OCI-LY1 (cell line): ENCODE results near the gene TCF7.

Experiments
- H2AFZ ChIP-seq: fragments of 200-600 bp; sonication (generic), shearing (Covaris generic); 2 replicates; pipeline ENCODE4 v1.6.0; 2014; ENCODE audit warnings: antibody characterized with exemption, mild to moderate bottlenecking, low read length
- H3F3A ChIP-seq: fragments of 200-600 bp; sonication (generic), shearing (Covaris generic); 2 replicates; pipeline ENCODE4 v1.6.0; 2014; ENCODE audit warnings: mild to moderate bottlenecking, antibody characterized with exemption, low read length, moderate library complexity; ENCODE audit not compliant: insufficient read depth
- H3K27ac ChIP-seq: fragments of 200-600 bp; sonication (generic); 2 replicates; pipeline ENCODE4 v1.5.1; 2014; ENCODE audit warnings: low read length, mixed run types, mild to moderate bottlenecking, low read depth; ENCODE audit not compliant: poor library complexity, severe bottlenecking
- H3K27me3 ChIP-seq: fragments of 200-600 bp; sonication (generic); 2 replicates; pipeline ENCODE4 v1.6.0; 2014; ENCODE audit warnings: antibody characterized with exemption, mild to moderate bottlenecking, low read length, moderate library complexity; ENCODE audit not compliant: insufficient read depth
- H3K36me3 ChIP-seq: fragments of 200-600 bp; sonication (generic); 2 replicates; pipeline ENCODE4 v1.6.1; 2014; ENCODE audit warnings: mild to moderate bottlenecking, antibody characterized with exemption, low read length, moderate library complexity, mixed read lengths; ENCODE audit not compliant: insufficient read depth
- H3K4me1 ChIP-seq: fragments of 200-600 bp; sonication (generic); 2 replicates; pipeline ENCODE4 v1.5.1; 2014; ENCODE audit warnings: mild to moderate bottlenecking, low read length, moderate library complexity; ENCODE audit not compliant: insufficient read depth, severe bottlenecking
- H3K4me2 ChIP-seq: fragments of 200-600 bp; sonication (generic), shearing (Covaris generic); 2 replicates; pipeline ENCODE4 v1.6.1; 2014; ENCODE audit warnings: low read length
- H3K4me3 ChIP-seq: fragments of 200-600 bp; sonication (generic); 2 replicates; pipeline ENCODE4 v1.5.1; 2014; ENCODE audit warnings: low read length, low read depth, mild to moderate bottlenecking, mixed read lengths; ENCODE audit not compliant: poor library complexity, severe bottlenecking
- H3K79me2 ChIP-seq: fragments of 200-600 bp; shearing (Covaris generic); 2 replicates; pipeline ENCODE4 v1.6.1; 2016; ENCODE audit warnings: mixed run types, low read length, mixed read lengths; ENCODE audit not compliant: insufficient read depth
- H3K9ac ChIP-seq: fragments of 200-600 bp; sonication (generic), shearing (Covaris generic); 2 replicates; pipeline ENCODE4 v1.6.1; 2014; ENCODE audit warnings: mild to moderate bottlenecking, low read length, mixed read lengths
- H3K9me2 ChIP-seq: fragments of 200-600 bp; sonication (generic), shearing (Covaris generic); 2 replicates; pipeline ENCODE4 v1.6.1; 2014; ENCODE audit warnings: low read depth, mild to moderate bottlenecking, low read length, mixed read lengths
- H3K9me3 ChIP-seq: fragments of 200-600 bp; shearing (Covaris generic); 2 replicates; pipeline ENCODE4 v1.6.1; 2014; ENCODE audit warnings: low read length, mixed read lengths
- H4K20me1 ChIP-seq: fragments of 200-600 bp; sonication (generic), shearing (Covaris generic); 2 replicates; pipeline ENCODE4 v1.6.0; 2016; ENCODE audit warnings: mild to moderate bottlenecking, low read length; ENCODE audit not compliant: insufficient read depth
- EZH2 ChIP-seq: fragments of 200-600 bp; sonication (generic), shearing (Covaris generic); IDR thresholded peaks from 2 replicates; pipeline ENCODE4 v1.8.0; 2017; ENCODE audit warnings: borderline replicate concordance, mixed run types, mild to moderate bottlenecking, antibody characterized with exemption, low read length, moderate library complexity, mixed read lengths
- TF ChIP-seq, protein P1 (sequence below): fragments of 200-600 bp; sonication (generic), shearing (Covaris generic); IDR thresholded peaks from 2 replicates; pipeline ENCODE4 v1.5.1; 2017; ENCODE audit warnings: mild to moderate bottlenecking, antibody characterized with exemption, low read length, moderate library complexity, mixed read lengths

Gene TCF7

DNA sequence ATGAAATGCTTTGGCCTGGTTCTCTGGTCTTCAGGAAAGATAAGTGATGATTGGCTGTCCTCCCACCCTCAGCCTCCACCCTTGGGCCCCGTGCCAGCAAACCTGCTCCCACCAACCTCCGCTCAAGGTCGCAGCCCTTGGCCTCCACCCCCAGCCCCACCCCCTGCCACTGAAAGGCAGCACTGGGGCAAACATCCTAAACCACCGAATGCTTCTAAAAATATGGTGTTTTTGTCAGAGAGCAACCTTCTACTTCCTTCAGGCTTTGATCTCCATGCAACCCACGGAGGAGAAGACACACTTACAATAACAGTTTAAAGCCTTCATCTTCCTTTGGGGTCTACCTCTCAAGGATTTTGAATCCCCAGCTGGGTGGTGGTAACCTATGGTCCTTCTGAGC lies 24.0 kb upstream of the TCF7 start:
- H3K27me3 ChIP-seq = peaks cover 4% of the 10 kb centered on the region; the same call in 1 of the 2 replicates

DNA sequence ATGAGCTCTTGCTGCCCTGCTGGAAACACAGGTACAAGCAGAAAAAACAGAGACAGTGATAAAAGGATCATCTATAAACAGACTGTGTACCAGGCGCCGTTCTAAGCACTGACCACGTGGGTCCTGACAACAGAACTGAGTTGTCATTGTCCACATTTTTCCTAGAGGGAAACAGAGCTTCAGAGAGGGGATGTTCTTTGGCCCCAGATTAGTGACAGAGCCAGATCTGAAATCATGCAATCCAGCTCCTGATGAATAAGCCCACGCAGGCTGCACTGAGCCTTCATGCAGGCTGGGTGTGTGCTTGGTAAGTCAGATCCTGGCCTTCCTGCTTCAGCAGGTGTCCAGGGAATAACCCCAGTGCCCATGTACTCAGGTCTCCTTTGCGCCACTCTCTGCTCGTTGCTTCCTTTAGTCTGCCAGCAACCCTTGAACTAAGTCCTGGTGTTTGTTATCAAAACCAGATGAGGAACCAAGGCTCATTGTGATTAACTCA lies 22.8 kb upstream of the TCF7 start:
- H3K9me2 ChIP-seq = no peaks in the 10 kb centered on the region
- TF ChIP-seq, protein P1, sequence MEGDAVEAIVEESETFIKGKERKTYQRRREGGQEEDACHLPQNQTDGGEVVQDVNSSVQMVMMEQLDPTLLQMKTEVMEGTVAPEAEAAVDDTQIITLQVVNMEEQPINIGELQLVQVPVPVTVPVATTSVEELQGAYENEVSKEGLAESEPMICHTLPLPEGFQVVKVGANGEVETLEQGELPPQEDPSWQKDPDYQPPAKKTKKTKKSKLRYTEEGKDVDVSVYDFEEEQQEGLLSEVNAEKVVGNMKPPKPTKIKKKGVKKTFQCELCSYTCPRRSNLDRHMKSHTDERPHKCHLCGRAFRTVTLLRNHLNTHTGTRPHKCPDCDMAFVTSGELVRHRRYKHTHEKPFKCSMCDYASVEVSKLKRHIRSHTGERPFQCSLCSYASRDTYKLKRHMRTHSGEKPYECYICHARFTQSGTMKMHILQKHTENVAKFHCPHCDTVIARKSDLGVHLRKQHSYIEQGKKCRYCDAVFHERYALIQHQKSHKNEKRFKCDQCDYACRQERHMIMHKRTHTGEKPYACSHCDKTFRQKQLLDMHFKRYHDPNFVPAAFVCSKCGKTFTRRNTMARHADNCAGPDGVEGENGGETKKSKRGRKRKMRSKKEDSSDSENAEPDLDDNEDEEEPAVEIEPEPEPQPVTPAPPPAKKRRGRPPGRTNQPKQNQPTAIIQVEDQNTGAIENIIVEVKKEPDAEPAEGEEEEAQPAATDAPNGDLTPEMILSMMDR = no peak
- no peak for TF ChIP-seq EZH2
- no peak overlapping the region for H3K9ac ChIP-seq
- H3K36me3 ChIP-seq = no peaks in the 10 kb centered on the region
- no peak overlapping the region for H2AFZ ChIP-seq
- H3K79me2 ChIP-seq = no peaks in the 10 kb centered on the region
- H3F3A ChIP-seq = no peaks in the 10 kb centered on the region
- H4K20me1 ChIP-seq = no peaks in the 10 kb centered on the region
- no peaks in the 10 kb centered on the region for H3K9me3 ChIP-seq
- H3K27ac ChIP-seq = no peak overlapping the region
- H3K4me1 ChIP-seq = peaks cover 13% of the 10 kb centered on the region
- no peak overlapping the region for H3K4me3 ChIP-seq
- peaks cover 4% of the 10 kb centered on the region; the same call in 1 of the 2 replicates for H3K27me3 ChIP-seq
- H3K4me2 ChIP-seq = no peak overlapping the region

More for the DNA sequence above, 24.0 kb upstream of the TCF7 start:
- Histone ChIP-seq H3K4me3 (no peak overlapping the region), H3F3A (no peaks in the 10 kb centered on the region), H3K4me1 (peaks cover 13% of the 10 kb centered on the region), H4K20me1 (no peaks in the 10 kb centered on the region), H3K9me2 (no peaks in the 10 kb centered on the region), H3K4me2 (peak overlapping the region; percentile 29; the same call in 1 of the 2 replicates), H3K27ac (no peak overlapping the region), H3K9ac (no peak overlapping the region), H2AFZ (no peak overlapping the region), H3K36me3 (no peaks in the 10 kb centered on the region), H3K9me3 (no peaks in the 10 kb centered on the region), H3K79me2 (no peaks in the 10 kb centered on the region)
- TF ChIP-seq, protein P1 = no peak
- TF ChIP-seq EZH2 = no peak

DNA sequence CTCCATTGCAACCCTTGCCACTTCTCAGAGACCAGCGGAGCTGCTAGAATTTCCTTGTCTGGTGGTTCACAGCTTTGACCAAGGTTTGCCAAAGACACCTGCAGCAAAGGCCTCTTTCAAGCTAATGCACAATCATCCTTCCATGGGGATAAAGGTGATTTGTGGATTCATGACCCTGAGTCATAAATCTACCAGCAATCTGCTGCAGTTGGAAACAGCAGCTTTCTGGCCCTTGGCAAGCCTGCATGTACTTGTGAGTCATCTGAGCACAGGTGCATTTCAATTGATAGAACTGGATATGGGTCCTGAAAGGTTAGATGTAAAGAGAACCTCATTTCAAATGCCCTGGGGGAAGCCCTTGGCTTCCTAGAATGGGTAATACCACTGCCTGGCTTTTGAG lies 21.6 kb upstream of the TCF7 start:
- Histone ChIP-seq H3F3A (no peaks in the 10 kb centered on the region), H3K27ac (no peak overlapping the region), H2AFZ (no peak overlapping the region), H3K9me2 (no peaks in the 10 kb centered on the region), H3K9ac (no peak overlapping the region), H3K79me2 (no peaks in the 10 kb centered on the region), H4K20me1 (no peaks in the 10 kb centered on the region), H3K9me3 (no peaks in the 10 kb centered on the region), H3K4me2 (no peak overlapping the region), H3K27me3 (peaks cover 4% of the 10 kb centered on the region; the same call in 1 of the 2 replicates), H3K36me3 (no peaks in the 10 kb centered on the region), H3K4me1 (peaks cover 13% of the 10 kb centered on the region), H3K4me3 (no peak overlapping the region)
- no peak for TF ChIP-seq EZH2
- TF ChIP-seq, protein P1 = no peak
